Duodenal mucosa (tissue), 2 donors: Measurements from ENCODE around the gene STUB1.
"Not testable (repeated sequence)": the region's sequence is repeated elsewhere in the genome, so short reads cannot be mapped to it uniquely, and the experiment has no call there.

Experiments used
- H3K27ac ChIP-seq: one replicate; pipeline ENCODE4 v1.7.0; 2013; ENCODE audit warnings: low read depth, low read length
- H3K27me3 ChIP-seq, 2 donors: one replicate each; pipeline ENCODE4 v1.7.0; 2013; ENCODE audit warnings: low read length in 2 of 2, control low read depth in 1 of 2; ENCODE audit not compliant: insufficient read depth in 2 of 2, control insufficient read depth in 1 of 2
- H3K36me3 ChIP-seq, 2 donors: one replicate each; pipeline ENCODE4 v1.7.0; 2013; ENCODE audit warnings: low read length in 2 of 2, control low read depth in 1 of 2; ENCODE audit not compliant: insufficient read depth in 2 of 2, control insufficient read depth in 1 of 2
- H3K4me1 ChIP-seq, 2 donors: one replicate each; pipeline ENCODE4 v1.7.0; 2013; ENCODE audit warnings: low read length in 2 of 2, control low read depth in 1 of 2; ENCODE audit not compliant: insufficient read depth in 2 of 2, control insufficient read depth in 1 of 2
- H3K4me3 ChIP-seq, 2 donors: one replicate each; pipeline ENCODE4 v1.7.0; 2013; ENCODE audit warnings: low read length in 2 of 2, low read depth in 1 of 2
- H3K9ac ChIP-seq, 2 donors: one replicate each; pipeline ENCODE4 v1.7.0; 2013; ENCODE audit warnings: low read length in 2 of 2, low read depth in 1 of 2
- H3K9me3 ChIP-seq, 2 donors: one replicate each; pipeline ENCODE4 v1.7.0; 2013; ENCODE audit warnings: low read length in 2 of 2, control low read depth in 1 of 2; ENCODE audit not compliant: control insufficient read depth in 1 of 2

Gene STUB1

DNA sequence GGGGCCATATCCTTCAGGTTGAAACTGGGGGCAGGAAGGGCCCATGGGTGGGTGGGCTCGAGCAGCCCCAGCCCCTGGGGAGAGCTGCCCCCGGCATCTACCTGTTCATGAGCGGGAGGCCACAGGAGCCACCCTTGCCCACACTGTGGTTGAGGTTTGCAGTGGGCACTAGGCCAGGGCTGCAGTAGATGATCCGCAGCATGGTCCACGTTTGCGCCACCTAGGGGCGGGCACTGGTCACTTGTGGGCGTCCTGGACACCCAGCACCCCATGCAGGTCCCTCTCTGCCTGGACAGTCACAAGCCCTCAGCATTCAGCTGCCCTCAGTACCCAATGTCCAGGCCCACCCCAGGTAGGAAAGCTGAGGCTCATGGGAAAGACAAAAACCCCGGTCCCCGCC, 5.8 kb downstream of the STUB1 start:
- no peaks in the 10 kb centered on the region for H3K27me3 ChIP-seq
- peaks cover 24 to 51% of the 10 kb centered on the region in 2 donors for H3K4me1 ChIP-seq
- H3K9ac ChIP-seq = no peak overlapping the region
- H3K36me3 ChIP-seq = peaks cover 21 to 42% of the 10 kb centered on the region in 2 donors
- no peak overlapping the region for H3K27ac ChIP-seq
- no peaks in the 10 kb centered on the region for H3K9me3 ChIP-seq
- H3K4me3 ChIP-seq = no peak overlapping the region

DNA sequence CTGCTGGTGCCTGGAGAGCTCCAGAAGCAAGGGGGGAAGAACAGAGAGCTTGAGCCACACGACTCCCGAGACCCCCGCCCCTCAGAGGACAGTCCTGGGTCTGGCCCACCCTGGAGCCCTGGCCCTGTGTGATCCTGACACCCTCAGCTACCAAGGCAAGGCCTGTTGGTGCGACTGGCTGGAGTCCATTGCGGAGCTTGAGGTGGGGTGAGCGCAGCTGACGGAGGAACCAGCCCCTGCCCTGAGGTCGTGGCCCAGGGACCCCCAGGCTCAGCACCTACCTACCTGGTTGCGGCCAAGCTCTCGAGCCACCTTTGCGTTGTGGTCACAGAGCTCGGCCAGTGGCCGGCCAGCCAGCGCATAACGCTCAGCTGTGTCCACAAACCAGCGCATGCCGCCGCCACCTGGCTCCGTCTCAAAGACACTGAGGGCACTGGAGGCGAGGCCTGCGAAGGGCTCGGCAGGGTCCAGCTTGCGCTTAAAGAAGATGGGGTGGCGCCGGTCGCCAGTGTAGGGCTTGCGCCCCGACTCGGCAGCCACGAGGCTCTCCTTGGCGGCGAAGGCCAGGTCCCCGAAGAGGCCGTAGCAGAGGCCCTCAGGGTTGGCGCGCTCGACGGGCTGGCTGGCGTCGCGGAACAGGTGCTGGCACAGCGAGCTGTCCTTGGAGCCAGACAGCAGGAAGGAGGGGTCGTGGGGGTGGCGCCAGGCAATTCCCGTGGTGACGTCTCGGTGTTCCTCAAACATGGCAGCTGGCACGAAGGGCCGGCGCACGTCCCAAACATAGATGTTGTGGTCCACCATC, 6.5 kb downstream of the STUB1 start:
- Histone ChIP-seq H3K4me1 (peaks cover 17 to 44% of the 10 kb centered on the region in 2 donors), H3K4me3 (no peak overlapping the region)

GRCh38 chr16:687499-687898, 7.3 kb downstream of the STUB1 start:
- Histone ChIP-seq H3K27ac (no peak overlapping the region), H3K4me3 (no peak overlapping the region), H3K27me3 (peaks cover 0 to 7% of the 10 kb centered on the region in 2 donors), H3K4me1 (peaks cover 12 to 36% of the 10 kb centered on the region in 2 donors), H3K9me3 (no peaks in the 10 kb centered on the region), H3K36me3 (peaks cover 10 to 30% of the 10 kb centered on the region in 2 donors), H3K9ac (no peak overlapping the region)

More for the DNA sequence above, 6.5 kb downstream of the STUB1 start:
- H3K27me3 ChIP-seq = no peaks in the 10 kb centered on the region
- no peak overlapping the region for H3K27ac ChIP-seq
- no peaks in the 10 kb centered on the region for H3K9me3 ChIP-seq
- H3K9ac ChIP-seq = no peak overlapping the region
- peaks cover 18 to 38% of the 10 kb centered on the region in 2 donors for H3K36me3 ChIP-seq

GRCh38 chr16:689175-689897, 9.1 kb downstream of the STUB1 start:
- Histone ChIP-seq H3K36me3 (peaks cover 3 to 22% of the 10 kb centered on the region in 2 donors), H3K9ac (peak overlapping the region; percentile 83 to 94), H3K27ac (no peak overlapping the region), H3K9me3 (no peaks in the 10 kb centered on the region), H3K4me1 (peaks cover 8 to 23% of the 10 kb centered on the region in 2 donors), H3K4me3 (peak overlapping the region; percentile 77 to 91), H3K27me3 (peaks cover 10 to 13% of the 10 kb centered on the region in 2 donors)

GRCh38 chr16:691242-691641, 11.0 kb downstream of the STUB1 start:
- H3K9ac ChIP-seq, H3K27ac ChIP-seq, H3K4me3 ChIP-seq, H3K9me3 ChIP-seq: not testable (repeated sequence)
- Histone ChIP-seq H3K36me3 (peaks cover 3 to 17% of the 10 kb centered on the region in 2 donors), H3K27me3 (peaks cover 19 to 21% of the 10 kb centered on the region in 2 donors), H3K4me1 (peaks cover 21 to 30% of the 10 kb centered on the region in 2 donors)

DNA sequence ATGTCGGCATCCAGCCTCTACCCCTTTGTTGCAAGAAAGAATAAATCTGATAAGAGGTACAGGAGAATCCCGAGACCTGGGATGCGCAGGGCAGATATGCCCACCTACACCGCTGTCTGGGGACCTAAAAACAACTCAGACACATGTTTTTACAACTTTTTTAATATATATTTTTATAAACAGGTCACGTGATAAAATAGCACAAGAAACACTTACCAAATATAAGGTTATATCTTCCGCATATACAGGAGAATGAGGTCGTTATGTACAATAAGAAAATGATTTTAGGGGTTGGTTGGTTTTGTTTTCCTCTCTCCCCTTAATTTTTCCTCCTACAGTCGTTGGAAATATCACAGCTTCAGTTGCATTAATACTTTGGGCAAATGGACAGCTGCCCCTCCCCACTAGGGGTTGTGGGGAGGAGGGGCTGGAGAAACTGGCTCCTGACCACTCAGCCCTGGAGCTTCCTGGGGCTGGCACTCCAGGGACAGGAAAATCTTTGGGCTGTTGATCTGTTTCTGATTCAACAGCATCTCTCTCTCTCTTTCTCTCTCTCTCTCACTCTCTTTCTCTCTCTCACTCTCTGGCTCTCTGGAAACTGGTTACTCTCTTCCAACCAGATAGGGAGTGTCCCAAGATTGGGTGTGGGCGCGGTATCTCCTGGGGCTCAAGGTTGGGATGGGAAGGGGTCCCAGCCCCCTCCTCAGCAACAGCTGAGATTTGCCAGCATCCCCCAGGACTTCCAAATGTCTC, 12.3 kb downstream of the STUB1 start:
- Histone ChIP-seq H3K4me1 (peaks cover 22 to 32% of the 10 kb centered on the region in 2 donors), H3K27ac (no peak overlapping the region), H3K9me3 (no peaks in the 10 kb centered on the region), H3K4me3 (no peak overlapping the region), H3K36me3 (peaks cover 0 to 5% of the 10 kb centered on the region in 2 donors), H3K9ac (no peak overlapping the region), H3K27me3 (peaks cover 19 to 21% of the 10 kb centered on the region in 2 donors)

DNA sequence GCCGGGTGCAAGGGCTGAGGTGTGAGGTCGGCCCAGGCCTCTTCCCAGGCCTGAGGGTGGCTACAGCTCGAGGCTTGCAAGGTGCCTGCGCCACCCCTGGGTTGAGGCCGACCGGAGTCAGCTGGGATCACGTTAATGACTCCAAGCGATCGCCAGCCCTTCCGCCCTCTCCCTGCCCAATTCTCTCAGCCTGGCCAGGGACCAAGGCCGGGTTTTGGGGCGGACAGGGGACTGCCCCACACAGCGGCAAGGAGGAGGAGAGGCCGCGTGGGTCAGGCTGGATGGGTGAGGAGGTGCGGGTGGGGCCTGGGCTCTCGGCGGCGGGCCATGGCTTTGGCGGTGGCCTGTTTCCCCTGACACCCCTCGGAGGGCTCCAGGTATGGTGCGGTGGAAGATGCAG, 13.2 kb downstream of the STUB1 start:
- Histone ChIP-seq H3K36me3 (no peaks in the 10 kb centered on the region), H3K9me3 (no peaks in the 10 kb centered on the region), H3K9ac (no peak overlapping the region), H3K4me1 (peaks cover 22 to 32% of the 10 kb centered on the region in 2 donors), H3K4me3 (no peak overlapping the region), H3K27ac (no peak overlapping the region), H3K27me3 (peaks cover 19 to 21% of the 10 kb centered on the region in 2 donors)

DNA sequence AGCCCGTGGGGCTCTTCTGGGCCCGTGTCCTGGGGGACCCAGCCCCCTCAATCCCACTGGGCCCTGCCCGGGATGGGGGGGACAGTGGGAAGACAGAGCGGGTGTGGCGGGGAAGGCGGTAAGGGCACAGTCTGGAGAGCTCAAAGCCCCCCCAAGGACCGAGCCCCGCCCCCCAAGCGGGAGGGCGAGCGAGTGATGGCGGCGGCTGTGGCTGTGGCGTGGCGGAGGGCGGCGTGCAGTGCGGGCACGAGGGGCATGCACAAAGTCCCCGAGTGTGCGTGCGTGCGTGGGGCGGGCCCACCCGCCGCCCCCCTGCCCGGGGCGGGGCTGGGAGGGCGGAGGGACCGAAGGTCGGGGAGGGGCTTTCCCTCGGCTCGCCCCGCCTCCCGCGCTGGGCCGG, 13.6 kb downstream of the STUB1 start:
- Histone ChIP-seq H3K9me3 (no peaks in the 10 kb centered on the region), H3K4me1 (peaks cover 22 to 30% of the 10 kb centered on the region in 2 donors), H3K36me3 (no peaks in the 10 kb centered on the region), H3K27me3 (peaks cover 19 to 21% of the 10 kb centered on the region in 2 donors), H3K4me3 (no peak overlapping the region), H3K9ac (no peak overlapping the region), H3K27ac (no peak overlapping the region)

DNA sequence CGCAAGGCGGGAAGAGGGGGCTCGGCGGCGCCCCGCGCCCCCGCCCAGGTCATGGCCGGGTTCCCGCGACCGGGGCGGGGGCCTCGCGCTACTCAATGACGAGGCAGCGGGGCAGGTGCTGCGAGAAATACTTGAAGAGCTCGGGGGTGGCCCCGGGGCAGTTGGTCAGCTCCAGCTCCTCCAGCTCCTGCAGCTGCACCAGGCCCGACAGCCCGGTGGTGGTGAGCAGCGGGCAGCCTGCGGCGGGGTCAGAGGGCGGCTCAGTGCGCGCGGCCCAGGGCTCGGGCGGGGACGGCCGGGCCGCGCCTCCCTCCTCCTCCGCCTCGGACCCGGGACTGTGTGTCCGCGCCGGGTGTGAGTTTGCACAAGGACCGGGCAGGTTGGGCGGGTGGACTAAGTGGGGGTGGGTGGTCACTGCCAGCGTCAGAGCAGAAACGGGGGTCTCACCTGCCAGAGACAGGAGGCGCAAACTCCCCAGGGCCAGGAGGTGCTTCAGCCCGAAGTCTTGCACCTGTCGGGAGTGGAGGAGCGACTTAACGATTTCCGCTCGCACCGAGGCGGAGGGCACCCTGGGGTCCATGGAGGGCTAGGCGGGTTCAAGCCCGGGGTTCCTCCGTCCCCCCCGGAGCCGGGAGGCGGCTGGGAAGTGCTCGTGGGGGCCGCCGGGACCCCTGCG, 14.1 kb downstream of the STUB1 start:
- no peak overlapping the region for H3K27ac ChIP-seq
- H3K4me3 ChIP-seq = peak overlapping the region in 1 of 2 donors; percentile 35
- H3K9me3 ChIP-seq = no peaks in the 10 kb centered on the region
- H3K9ac ChIP-seq = no peak overlapping the region
- H3K36me3 ChIP-seq = no peaks in the 10 kb centered on the region
- H3K27me3 ChIP-seq = peaks cover 23 to 25% of the 10 kb centered on the region in 2 donors
- H3K4me1 ChIP-seq = peaks cover 19 to 25% of the 10 kb centered on the region in 2 donors
